ENCODE measurements around the gene SSR2. TPM values are rescaled to one million over a fixed set of nuclear protein-coding genes. Genes with fewer than 3 reads are reported as not detected.
A peak's percentile ranks its signal among the peaks of the same experiment; 100 is the strongest.

The SSR2 gene
- total RNA-seq, 2 experiments from 2014 or later: 235 to 273 TPM

DNA sequence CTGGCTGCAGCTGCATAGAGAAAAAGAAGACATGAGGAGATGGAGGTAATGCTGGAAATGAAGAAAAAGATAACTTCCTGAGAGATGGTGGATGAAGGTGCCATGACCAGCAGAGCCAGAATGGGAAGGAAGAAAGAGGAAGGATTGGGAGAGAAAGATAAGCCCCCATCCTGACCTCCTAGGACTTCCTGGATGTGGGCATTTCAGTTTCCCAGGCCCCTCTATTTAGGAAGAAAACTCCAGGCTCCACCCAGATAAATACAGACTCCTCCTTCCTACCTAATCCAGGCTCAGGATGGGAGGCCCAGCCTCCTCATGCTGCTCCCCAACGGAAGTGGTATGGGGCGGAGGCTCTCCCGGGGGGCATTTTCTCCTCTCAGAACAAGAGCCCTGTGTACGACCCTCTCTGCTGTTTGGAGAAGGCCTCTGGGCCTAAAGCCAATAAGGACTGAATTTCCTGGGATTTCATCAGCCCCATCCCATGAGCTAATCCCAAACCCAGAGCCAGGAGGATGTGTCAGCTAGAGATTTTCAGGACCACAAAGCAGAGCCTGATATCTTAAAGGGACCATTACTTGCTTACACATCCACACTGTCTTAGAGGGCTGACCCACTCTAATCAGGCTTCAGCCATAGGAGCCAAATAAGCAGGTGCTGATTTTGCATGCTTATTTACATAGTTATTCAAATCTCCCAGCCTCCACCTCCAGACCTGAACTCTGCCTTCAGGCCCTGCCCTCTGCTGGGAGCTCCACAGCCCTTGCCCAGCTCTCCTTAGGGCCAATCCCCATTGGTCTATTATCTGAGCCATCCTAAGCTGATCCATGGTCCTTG, 37.3 kb downstream of the SSR2 start:
- Mint-ChIP-seq H3K36me3 (ENCODE audit: low read depth) (peaks cover 3% of the 10 kb centered on the region), H3K4me3 (no peak overlapping the region), H3K27ac (no peak overlapping the region), H3K9me3 (no peaks in the 10 kb centered on the region), H3K4me1 (peaks cover 48% of the 10 kb centered on the region), H3K27me3 (no peaks in the 10 kb centered on the region)
- DNase-seq: no peak
- POLR2A ChIA-PET: interaction anchor here (0.6 kb wide), 2 partner anchors 9 to 45 kb away, joined by 3 read pairs; no protein-coding TSS in a partner anchor
- CTCF ChIA-PET: interaction anchor here (0.6 to 2.7 kb wide), 10 partner anchors 9 to 811 kb away, joined by 3 to 15 read pairs (median 4); no protein-coding TSS in a partner anchor

DNA sequence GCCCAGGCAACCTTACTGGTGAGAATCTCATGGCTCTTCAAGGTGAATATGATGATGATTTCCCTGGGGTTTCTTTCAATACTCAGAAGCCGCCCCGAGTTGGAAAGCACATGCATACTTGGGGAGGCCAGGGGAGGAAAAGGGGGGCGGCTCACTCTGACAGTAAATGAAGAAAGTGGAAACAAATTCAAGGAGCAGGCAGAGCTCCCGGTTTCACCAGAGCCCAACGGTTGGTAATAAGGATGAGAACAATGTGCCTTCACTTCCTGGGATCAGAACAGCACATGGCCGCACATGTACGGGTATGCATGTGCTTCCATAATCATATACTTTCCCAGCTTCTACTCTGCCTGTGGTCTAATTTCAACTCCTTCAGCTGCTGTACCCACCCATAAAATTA, 38.6 kb downstream of the SSR2 start:
- H3K9me3 Mint-ChIP-seq: no peaks in the 10 kb centered on the region
- no peak overlapping the region for H3K4me3 Mint-ChIP-seq
- no peaks in the 10 kb centered on the region for H3K27me3 Mint-ChIP-seq
- H3K27ac Mint-ChIP-seq: peak overlapping the region; percentile 66
- CTCF ChIA-PET: interaction anchor here (1.0 to 3.0 kb wide), 6 partner anchors 7 to 810 kb away, joined by 3 to 23 read pairs (median 6); no protein-coding TSS in a partner anchor
- POLR2A ChIA-PET: no interaction called here
- DNase-seq: no peak
- H3K36me3 Mint-ChIP-seq (ENCODE audit: low read depth): peaks cover 11% of the 10 kb centered on the region
- H3K4me1 Mint-ChIP-seq: peaks cover 46% of the 10 kb centered on the region

DNA sequence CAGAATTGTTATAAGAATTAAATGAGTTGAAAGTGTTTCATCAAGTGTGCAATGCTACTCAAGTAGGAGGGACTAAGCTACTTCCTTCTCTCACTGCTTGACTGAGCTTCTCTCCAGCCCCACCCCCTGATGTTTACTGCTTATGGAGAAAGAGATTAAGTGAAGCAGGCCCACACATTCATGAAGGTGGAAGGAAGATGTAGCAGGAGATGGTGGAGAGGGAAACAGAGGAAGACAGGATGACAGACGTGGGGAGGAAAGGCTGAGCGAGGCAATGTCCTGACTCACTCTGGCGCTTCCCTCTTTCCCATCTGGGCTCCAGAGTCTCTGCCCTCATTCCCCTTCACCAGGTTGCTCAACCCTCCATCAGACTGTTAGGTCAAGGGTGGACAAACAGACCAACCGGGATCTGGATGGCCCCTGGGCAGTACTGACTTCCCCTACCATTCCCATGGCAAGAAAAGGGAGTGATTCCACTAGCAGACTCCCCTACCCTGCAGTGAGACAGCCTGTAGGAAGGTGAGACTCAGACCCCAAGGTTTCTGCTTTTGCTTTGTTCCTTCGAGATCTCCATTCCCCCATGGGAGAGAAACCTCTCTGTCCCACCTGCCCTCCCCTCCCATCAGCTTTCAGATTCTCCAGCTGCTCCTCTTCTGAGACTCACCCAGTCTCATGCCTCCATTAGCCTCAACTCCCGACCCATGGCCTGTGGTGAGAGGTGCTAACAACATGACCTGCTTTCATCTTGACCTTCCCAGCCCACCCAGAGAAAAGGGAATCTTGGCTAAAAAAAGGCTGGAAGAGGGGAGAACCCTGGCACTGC, 39.3 kb downstream of the SSR2 start:
- peak; percentile 60 for DNase-seq
- Mint-ChIP-seq H3K4me3 (peak overlapping the region; percentile 99), H3K36me3 (ENCODE audit: low read depth) (peaks cover 16% of the 10 kb centered on the region), H3K27ac (peak overlapping the region; percentile 77), H3K4me1 (peaks cover 46% of the 10 kb centered on the region), H3K27me3 (no peaks in the 10 kb centered on the region), H3K9me3 (no peaks in the 10 kb centered on the region)
- ChIA-PET POLR2A (no interaction called here), CTCF (interaction anchor here (0.7 to 3.0 kb wide), 7 partner anchors 8 to 85 kb away, joined by 3 to 23 read pairs (median 5); no protein-coding TSS in a partner anchor)

DNA sequence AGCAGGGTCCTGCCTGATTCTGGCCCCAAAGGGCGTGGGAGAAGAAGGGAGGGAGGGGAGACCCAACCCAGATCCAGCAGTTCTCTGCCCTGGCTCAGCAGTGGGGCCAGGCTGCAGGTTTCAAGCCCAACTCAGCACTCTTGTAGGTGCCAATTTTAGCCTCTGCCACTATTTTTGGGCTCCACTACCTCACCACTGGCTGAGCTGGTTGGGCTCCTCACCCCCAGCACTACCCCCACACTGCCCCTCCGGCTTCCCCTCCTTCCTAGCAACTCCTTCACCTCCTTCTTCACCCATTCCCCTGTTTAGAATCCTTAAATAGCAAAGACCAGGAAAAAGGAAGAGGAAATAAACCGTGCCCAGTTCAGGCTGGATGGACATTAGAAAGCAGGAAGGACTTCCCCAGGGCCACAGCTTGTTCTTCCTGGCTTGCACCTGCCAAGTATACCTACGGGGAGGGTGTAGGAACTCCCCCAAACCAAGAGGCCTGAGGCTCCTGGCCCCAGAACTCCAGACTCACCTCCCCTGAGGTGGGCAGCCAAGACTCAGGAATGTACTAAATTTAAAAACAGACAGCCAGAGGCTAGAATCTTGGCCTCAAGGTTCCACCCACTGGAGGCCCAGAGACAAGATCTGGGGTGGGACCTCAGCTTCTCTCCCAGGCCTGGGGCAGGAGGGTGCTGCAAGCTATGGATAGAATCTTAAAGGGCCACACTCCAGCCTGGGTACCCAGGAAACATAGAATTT, 41.0 kb downstream of the SSR2 start:
- Mint-ChIP-seq H3K27me3 (no peaks in the 10 kb centered on the region), H3K9me3 (no peaks in the 10 kb centered on the region), H3K4me1 (peaks cover 63% of the 10 kb centered on the region), H3K4me3 (peak overlapping the region; percentile 99), H3K36me3 (ENCODE audit: low read depth) (peaks cover 31% of the 10 kb centered on the region), H3K27ac (peak overlapping the region; percentile 77)
- ChIA-PET POLR2A (no interaction called here), CTCF (interaction anchor here (0.6 to 5.0 kb wide), 8 partner anchors 10 to 918 kb away, joined by 3 to 35 read pairs (median 3); no protein-coding TSS in a partner anchor)
- DNase-seq: no peak

DNA sequence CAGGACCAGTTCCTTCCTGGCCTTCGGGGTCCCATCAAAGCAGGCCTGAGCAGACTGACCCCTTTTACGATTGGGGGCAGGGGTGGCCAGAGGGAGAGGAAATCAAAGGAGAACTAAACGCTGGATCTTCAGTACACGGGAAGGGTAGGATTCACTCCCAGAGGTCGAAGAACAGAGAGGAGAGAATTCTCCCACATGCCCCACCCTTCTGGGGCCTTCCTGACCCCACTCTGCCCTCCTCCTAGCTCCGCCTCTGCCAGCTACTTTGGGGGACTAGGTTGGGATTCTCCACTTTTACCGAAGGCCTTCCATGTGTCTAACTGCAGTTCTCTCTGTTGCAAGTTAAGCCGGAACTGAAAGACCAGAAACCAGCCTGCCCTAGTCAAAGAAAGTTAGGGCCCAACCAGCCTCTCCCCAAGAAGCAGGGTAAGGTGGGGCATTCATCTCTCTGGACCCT, 41.8 kb downstream of the SSR2 start:
- Mint-ChIP-seq H3K27ac (peak overlapping the region; percentile 77), H3K36me3 (ENCODE audit: low read depth) (peaks cover 37% of the 10 kb centered on the region)

DNA sequence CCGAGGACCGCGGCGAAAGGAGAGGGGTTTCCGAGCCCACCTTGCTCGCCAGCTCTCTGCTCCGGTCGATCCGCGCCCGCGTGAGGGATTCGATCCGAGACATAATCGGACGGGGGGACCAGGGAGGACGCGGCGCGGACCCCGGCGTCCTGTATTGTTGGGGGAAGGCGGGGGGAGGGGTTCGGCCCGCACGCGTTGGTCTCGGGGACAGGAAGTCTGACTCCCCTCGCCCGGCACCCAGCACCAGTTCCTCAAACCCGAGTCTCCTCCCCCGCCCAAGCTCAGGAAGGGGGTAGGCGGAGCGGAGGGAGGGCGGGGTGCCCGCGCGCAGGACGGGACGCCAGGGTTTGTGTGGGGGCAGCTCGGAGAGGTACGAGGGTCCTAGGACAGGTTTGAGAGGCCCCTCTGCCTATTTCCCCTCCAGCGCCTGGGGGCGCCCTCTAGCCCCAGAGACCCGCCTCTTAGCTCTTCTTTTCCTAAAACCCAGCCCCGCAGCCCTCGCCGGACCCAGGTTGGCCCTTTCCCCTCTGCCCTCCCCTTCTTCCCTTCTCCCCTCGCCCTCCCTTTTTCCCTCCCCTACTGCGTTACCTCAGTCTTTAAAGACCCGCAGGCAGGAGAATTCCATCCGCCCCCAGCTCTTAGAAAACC, 42.3 kb downstream of the SSR2 start, which contains the start of gene ARHGEF2:
ARHGEF2 (minus strand) TSS at position 223 of the 648 bp plus-strand sequence; CDS start at position 103, 120 bp downstream.
- ChIA-PET CTCF (interaction anchor here (0.6 to 5.0 kb wide), 13 partner anchors 11 to 728 kb away, joined by 3 to 38 read pairs (median 4); partner anchors contain the start of gene KHDC4), POLR2A (interaction anchor here (1.6 kb wide), 1 partner anchor 32 kb away, joined by 4 read pairs; no protein-coding TSS in a partner anchor)
- peaks cover 70% of the 10 kb centered on the region for H3K4me1 Mint-ChIP-seq
- no peaks in the 10 kb centered on the region for H3K27me3 Mint-ChIP-seq
- H3K27ac Mint-ChIP-seq: peak within 1 kb of the TSS; percentile 87
- H3K4me3 Mint-ChIP-seq: peak within 1 kb of the TSS; percentile 99
- DNase-seq: peak; percentile 84
- H3K9me3 Mint-ChIP-seq: no peaks in the 10 kb centered on the region
- peaks cover 41% of the 10 kb centered on the region for H3K36me3 Mint-ChIP-seq (ENCODE audit: low read depth)

More for the DNA sequence above, 41.8 kb downstream of the SSR2 start:
- Mint-ChIP-seq H3K4me1 (peaks cover 70% of the 10 kb centered on the region), H3K9me3 (no peaks in the 10 kb centered on the region), H3K4me3 (peak overlapping the region; percentile 99), H3K27me3 (no peaks in the 10 kb centered on the region)
- CTCF ChIA-PET: interaction anchor here (1.0 to 5.0 kb wide), 10 partner anchors 11 to 728 kb away, joined by 3 to 38 read pairs (median 4); partner anchors contain the start of gene KHDC4
- POLR2A ChIA-PET: interaction anchor here (1.6 kb wide), 1 partner anchor 33 kb away, joined by 4 read pairs; no protein-coding TSS in a partner anchor
- no peak for DNase-seq

DNA sequence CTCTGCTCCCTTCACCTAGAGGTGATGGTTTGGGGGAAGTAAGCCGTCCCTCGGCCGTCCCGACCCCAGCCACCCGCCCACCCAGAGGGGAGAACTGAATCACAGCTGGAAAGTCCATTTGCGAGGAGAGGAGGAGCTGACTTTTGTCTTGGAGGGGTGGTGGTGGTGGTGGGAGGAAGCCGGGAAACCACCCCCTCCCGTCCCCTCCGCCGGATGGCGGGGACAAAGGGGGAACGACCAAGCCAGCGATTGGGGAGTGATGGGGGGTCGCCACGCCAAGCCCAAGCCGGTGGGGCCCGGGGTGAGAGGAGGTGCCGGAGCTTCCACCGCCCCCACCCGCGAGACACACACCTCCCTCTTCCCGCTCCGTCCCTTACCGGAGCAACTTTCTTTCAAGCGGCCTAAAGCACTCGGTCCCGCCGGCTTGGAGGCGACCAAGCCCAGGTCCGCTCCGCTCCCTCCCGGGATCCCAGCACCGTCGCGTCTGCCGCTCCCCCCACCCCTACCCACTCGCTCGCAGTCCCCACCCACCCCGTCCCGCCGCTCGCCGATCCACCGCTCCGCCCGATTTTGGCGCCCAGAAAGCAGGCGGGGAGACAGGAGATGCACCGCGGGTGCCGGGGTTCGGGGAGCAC, 42.9 kb downstream of the SSR2 start:
- Mint-ChIP-seq H3K4me3 (peak overlapping the region; percentile 99), H3K36me3 (ENCODE audit: low read depth) (peaks cover 47% of the 10 kb centered on the region), H3K27ac (peak overlapping the region; percentile 87), H3K9me3 (no peaks in the 10 kb centered on the region), H3K27me3 (no peaks in the 10 kb centered on the region), H3K4me1 (peaks cover 70% of the 10 kb centered on the region)
- POLR2A ChIA-PET: interaction anchor here (1.6 kb wide), 1 partner anchor 32 kb away, joined by 4 read pairs; no protein-coding TSS in a partner anchor
- CTCF ChIA-PET: interaction anchor here (0.6 to 5.0 kb wide), 16 partner anchors 11 to 727 kb away, joined by 3 to 38 read pairs (median 4); partner anchors contain the start of gene KHDC4
- no peak for DNase-seq

DNA sequence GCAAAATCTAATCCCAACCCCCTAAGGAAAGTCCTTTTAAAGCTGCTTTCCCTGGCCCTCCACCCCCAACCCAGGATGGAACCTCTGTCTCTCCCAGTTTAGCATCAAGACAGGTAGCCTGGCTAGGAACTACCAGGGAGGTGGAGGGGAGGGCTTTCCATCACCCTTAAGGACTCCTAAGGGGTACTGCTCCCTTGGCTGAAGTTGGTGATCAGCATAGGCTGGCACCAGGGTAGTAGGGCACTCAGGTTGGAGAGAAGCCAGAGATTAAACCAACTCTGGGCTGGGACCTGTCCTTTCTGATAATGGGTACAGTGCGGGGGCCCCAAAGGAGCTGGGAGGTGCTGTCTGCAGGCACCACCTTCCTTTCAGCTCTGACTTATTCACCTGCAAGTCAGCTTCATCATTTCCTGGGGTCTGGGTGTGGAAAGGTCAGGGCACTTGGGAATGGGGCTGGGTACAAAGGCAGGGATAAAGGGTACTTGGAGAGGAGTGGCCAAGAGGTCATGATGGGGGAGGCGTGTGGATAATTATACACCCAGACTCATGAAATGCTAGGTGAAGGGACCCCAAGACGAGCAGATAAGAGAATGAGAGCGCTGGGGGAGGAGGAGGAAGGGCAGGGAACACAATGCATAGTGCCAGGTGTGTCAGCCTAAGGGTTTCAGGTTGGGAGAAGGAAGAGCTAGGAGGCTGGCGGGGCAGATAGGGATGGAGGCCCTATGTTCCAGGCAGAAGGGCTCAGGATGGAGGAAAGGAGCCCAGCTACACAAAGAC, 43.6 kb downstream of the SSR2 start:
- peak overlapping the region; percentile 87 for H3K27ac Mint-ChIP-seq
- H3K9me3 Mint-ChIP-seq: no peaks in the 10 kb centered on the region
- POLR2A ChIA-PET: interaction anchor here (0.6 to 1.6 kb wide), 2 partner anchors 31 to 39 kb away, joined by 3 to 4 read pairs; no protein-coding TSS in a partner anchor
- peak overlapping the region; percentile 99 for H3K4me3 Mint-ChIP-seq
- peaks cover 70% of the 10 kb centered on the region for H3K4me1 Mint-ChIP-seq
- no peak for DNase-seq
- H3K36me3 Mint-ChIP-seq (ENCODE audit: low read depth): peaks cover 53% of the 10 kb centered on the region
- no peaks in the 10 kb centered on the region for H3K27me3 Mint-ChIP-seq
- CTCF ChIA-PET: interaction anchor here (0.6 to 5.0 kb wide), 15 partner anchors 10 to 726 kb away, joined by 3 to 38 read pairs (median 7); partner anchors contain the start of gene KHDC4

DNA sequence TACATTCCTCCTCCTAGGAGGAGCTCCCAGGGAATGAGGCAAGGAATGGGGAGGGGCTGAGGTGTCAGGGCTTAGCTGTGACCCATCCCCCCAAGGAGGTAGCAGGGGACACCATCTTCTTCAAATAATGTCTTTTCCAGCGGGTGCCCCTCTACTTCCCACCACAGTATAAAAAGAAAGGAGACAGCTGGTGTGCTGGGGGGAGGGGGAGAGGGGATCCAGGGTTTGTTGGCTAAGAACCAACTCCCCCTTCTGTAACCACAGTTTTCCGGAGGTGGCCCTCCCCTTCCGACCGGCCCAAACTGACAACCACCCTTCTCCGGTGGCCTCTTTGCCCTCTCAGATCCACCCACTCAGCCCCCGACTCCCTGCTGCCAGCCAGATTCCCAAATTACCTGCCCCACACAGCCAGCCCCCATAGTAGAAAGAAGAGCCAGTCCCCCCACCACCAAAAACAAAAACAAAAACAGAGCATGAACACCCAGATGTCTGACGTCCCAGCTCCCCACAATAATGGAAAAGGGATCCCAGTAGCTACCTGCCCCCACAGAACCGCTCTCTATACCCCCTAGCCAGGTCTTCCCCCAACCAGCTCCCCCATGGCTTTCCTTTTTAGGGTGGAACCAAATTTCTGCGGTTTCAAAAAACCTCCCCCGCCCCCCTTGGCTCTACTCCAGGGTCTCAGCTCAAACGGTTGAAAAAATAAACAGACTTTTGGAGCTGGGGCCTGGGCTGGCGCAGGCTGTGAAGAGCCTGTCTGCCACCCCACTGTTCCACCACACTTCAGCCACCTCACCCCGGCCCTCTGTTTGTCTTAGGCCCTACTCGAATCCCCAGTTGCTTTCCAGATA, 44.5 kb downstream of the SSR2 start:
- Mint-ChIP-seq H3K27me3 (no peaks in the 10 kb centered on the region), H3K27ac (peak overlapping the region; percentile 87), H3K4me1 (peaks cover 69% of the 10 kb centered on the region), H3K9me3 (no peaks in the 10 kb centered on the region), H3K4me3 (peak overlapping the region; percentile 99), H3K36me3 (ENCODE audit: low read depth) (peaks cover 53% of the 10 kb centered on the region)
- peak; percentile 56 for DNase-seq
- ChIA-PET POLR2A (interaction anchor here (0.5 to 0.6 kb wide), 3 partner anchors 30 to 307 kb away, joined by 3 to 4 read pairs (median 3); no protein-coding TSS in a partner anchor), CTCF (interaction anchor here (0.6 to 5.0 kb wide), 15 partner anchors 9 to 653 kb away, joined by 3 to 38 read pairs (median 4); no protein-coding TSS in a partner anchor)

All from activated CD4-positive, alpha-beta T cell treated with anti-CD3 and anti-CD28 coated beads, Interleukin-2, amount 10 ng/mL, durations not matched to agents 7 days and 5 days (primary cell).